Measurements from ENCODE around the gene MAGEB6.

DNA sequence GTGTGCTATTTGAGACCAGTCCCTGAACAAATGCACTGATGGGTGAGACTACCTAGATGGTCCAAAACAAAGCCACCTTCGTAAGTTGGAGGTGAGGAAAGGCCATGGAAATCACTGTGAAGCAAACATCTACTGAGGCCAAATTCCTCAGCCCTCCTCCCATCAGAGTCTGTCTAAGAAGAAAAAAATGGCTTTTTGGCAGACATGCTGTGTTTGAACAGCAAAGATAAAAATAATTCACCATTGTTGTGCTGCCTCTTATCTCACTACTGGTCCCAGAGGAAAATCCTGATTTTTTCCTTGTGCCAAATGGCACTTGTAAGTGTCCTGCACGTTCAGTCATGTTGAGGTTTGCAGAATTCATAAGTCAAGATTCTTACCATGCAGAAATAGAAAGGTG lies 46.2 kb upstream of the MAGEB6 start:
- TF ChIP-seq CTCF (IDR thresholded peaks at IDR 0.05), result no peak
- no peak for TF ChIP-seq EP300 (IDR thresholded peaks at IDR 0.05)
- no peak for TF ChIP-seq POLR2A (IDR thresholded peaks at IDR 0.05)

Data from ovary (tissue), 3 donors.